Measurements from ENCODE around the gene CEP112. TPM values are rescaled to one million over a fixed set of nuclear protein-coding genes. Genes with fewer than 3 reads are reported as not detected.

Gene CEP112
- total and polyA plus RNA-seq, 2 of the 13 experiments (the other 11 are each of a cell fraction or from before 2014, with no cell fraction given), result 1.2 to 3.4 TPM

GRCh38 chr17:66191593-66192377 is at the start of gene CEP112 (continued):
- TF ChIP-seq SMAD9 (CRISPR knock-in tag; IDR thresholded peaks at IDR 0.05) (no peak), THAP11 (CRISPR knock-in tag; IDR thresholded peaks at IDR 0.05) (0 out of 2 replicates have a peak, but pooled peaks have one; percentile 30), CHCHD3 (CRISPR knock-in tag; IDR thresholded peaks at IDR 0.05) (no peak), ETV6 (CRISPR knock-in tag; conservative IDR thresholded peaks at IDR 0.05) (no peak), WIZ (CRISPR knock-in tag; IDR thresholded peaks at IDR 0.05) (no peak), ZNF747 (CRISPR knock-in tag; IDR thresholded peaks at IDR 0.05; ENCODE audit: borderline replicate concordance) (no peak), ZNF101 (CRISPR knock-in tag; IDR thresholded peaks at IDR 0.05; ENCODE audit: borderline replicate concordance, low read depth) (no peak), KDM1A (CRISPR knock-in tag; IDR thresholded peaks at IDR 0.05) (no peak), ZBTB20 (CRISPR knock-in tag; IDR thresholded peaks at IDR 0.05; ENCODE audit: borderline replicate concordance, low read depth) (no peak; the same call in 1 of the 2 replicates), MED13 (CRISPR knock-in tag; IDR thresholded peaks at IDR 0.05) (no peak), ZNF432 (CRISPR knock-in tag; IDR thresholded peaks at IDR 0.05; ENCODE audit: borderline replicate concordance) (no peak), ATM (IDR thresholded peaks at IDR 0.05; ENCODE audit: borderline replicate concordance) (no peak), EP300 (IDR thresholded peaks at IDR 0.05; ENCODE audit: low read depth in 2 of 2, low read length in 2 of 2) (no peak), EP300 (CRISPR knock-in tag; IDR thresholded peaks at IDR 0.05; ENCODE audit: borderline replicate concordance) (no peak; the same call in 1 of the 2 replicates), ZNF513 (CRISPR knock-in tag; conservative IDR thresholded peaks at IDR 0.05) (no peak), HES4 (CRISPR knock-in tag; IDR thresholded peaks at IDR 0.05; ENCODE audit: borderline replicate concordance) (peak; percentile 74), MYC (CRISPR knock-in tag; IDR thresholded peaks at IDR 0.05; ENCODE audit: borderline replicate concordance) (peak; percentile 53; the same call in 1 of the 2 replicates), ZFY (CRISPR knock-in tag; IDR thresholded peaks at IDR 0.05) (peak; percentile 89), BRF2 (CRISPR knock-in tag; IDR thresholded peaks at IDR 0.05) (no peak), KDM3A (CRISPR knock-in tag; IDR thresholded peaks at IDR 0.05; ENCODE audit: low read depth) (peak; percentile 67; the same call in 1 of the 2 replicates), NR2C2 (CRISPR knock-in tag; IDR thresholded peaks at IDR 0.05; ENCODE audit: borderline replicate concordance) (peak; percentile 36; the same call in 1 of the 2 replicates), KLF15 (CRISPR knock-in tag; IDR thresholded peaks at IDR 0.05; ENCODE audit: borderline replicate concordance) (no peak), KAT2B (IDR thresholded peaks at IDR 0.05; ENCODE audit: borderline replicate concordance, low read depth, low read length) (no peak), MXD3 (CRISPR knock-in tag; IDR thresholded peaks at IDR 0.05) (0 out of 2 replicates have a peak, but pooled peaks have one; percentile 45), RBAK (CRISPR knock-in tag; IDR thresholded peaks at IDR 0.05) (no peak), TERF1 (CRISPR knock-in tag; IDR thresholded peaks at IDR 0.05) (no peak), ZNF24 (IDR thresholded peaks at IDR 0.05) (no peak)

Data from HepG2 (cell line).